HG03064 (cell line): ENCODE results near the gene IL17F.

Experiments
- ATAC-seq: cut with Tn5 transposase; IDR thresholded peaks from one replicate; pipeline ENCODE4 v1.9.1; 2021; ENCODE audit warnings: low read depth; ENCODE audit not compliant: unreplicated experiment

The IL17F gene

DNA sequence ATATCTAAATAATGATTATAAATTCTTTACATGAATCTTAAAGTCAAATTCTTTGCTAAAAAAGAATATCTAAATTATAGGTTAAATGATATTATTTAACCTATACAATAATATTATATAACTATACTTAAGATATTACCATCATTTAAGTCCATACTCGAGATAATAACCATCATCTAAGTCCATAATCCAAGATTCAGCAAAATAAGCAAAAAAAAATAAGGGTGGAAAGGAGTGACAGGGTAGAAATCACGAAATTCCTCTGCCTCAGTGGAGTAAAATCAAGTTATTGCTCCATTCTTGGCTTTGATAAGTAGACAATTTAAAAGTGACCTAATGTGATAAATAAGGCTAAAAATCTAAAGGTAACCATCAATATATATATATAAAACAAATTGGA is 48.4 kb downstream of the IL17F start:
- no peak for ATAC-seq

DNA sequence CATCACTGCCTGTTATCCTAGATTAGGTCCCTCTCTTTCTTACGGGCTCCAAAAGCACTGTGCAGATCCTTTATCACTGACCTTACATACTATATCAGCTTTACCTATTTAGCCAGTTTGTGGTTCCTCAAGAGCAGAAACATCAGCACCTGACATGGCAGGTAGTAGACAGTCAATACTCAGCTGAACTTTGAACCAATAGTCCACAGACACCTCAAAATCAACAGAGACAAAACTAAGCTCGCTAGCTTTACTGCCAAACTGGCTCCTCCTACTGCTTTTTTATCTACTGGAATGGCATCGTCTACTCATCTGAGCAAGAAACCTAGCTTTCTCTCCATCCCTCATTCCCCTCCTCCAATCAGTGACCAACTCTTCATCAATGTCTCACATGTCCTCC is 52.5 kb downstream of the IL17F start:
- no peak for ATAC-seq

DNA sequence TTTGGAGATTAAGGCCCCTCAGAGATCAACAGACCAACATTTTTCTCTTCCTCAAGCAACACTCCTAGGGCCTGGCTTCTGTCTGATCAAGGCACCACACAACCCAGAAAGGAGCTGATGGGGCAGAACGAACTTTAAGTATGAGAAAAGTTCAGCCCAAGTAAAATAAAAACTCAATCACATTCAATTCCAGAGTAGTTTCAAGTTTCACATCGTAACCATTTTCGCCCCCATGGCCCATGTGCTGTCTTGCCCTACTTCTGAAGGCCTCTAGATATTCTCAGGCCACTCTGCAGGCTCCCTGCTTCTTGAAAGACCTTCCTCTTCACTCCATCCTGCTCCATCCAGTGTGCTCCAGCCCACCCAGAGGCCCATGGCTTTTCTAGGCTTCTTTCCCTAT is 53.9 kb downstream of the IL17F start:
- no peak for ATAC-seq

DNA sequence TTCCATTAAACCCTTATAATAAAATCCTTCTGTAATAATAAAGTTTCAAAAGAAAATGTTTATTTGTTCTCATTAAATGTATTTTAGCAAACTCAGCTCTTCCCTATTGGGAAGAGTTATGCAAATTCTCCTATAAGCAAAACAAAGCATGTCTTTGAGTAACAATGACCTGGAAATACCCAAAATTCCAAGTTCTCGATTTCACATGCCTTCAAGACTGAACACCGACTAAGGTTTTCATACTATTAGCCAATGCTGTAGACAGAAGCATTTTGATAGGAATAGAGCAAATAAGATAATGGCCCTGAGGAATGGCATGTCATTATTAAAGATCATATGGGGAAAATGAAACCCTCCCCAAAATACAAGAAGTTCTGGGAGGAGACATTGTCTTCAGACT is 54.3 kb downstream of the IL17F start:
- ATAC-seq = no peak

DNA sequence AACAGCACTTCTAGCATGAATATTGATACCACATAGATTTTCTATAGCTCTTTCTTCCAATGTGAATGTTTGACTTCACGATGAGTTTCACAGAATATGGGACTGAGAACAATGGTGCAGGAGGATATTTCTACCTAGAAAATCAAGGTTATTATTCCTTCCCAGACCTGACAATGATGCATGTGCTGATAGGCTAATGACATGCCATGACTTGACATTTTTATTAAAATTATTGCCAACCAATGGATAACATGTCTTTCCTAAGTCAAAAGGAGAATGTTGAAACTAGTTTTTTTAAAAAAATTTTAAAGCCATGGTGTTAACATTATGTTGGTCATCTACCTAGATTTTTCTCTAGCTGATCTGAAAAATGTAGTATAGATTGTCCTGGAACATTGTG is 57.2 kb downstream of the IL17F start:
- ATAC-seq = no peak
